HCT116 (cell line): ENCODE measurements around the gene C19orf25. TPM values are rescaled to one million over a fixed set of nuclear protein-coding genes. Genes with fewer than 3 reads are reported as not detected.

Source experiments
- ATAC-seq: fragments of 200-7000 bp; cut with Tn5 transposase; 2 replicates; pipeline ENCODE4 v1.9.1; 2020; ENCODE audit warnings: mild to moderate bottlenecking, moderate library complexity
- BruUV-seq: library from RNA; stranded (reverse); fragments of 400-500 nt; replicated peaks from 2 replicates; lab custom pipeline; 2021; lab: Mats Ljungman, UMichigan
- CTCF ChIA-PET: fragments of 300-600 bp; sonication (Branson Sonifier 250); formaldehyde crosslinking; loops from one replicate; lab custom pipeline; 2021; ENCODE audit warnings: antibody characterized with exemption; lab: Charles Lee
- POLR2A ChIA-PET: fragments of 300-600, 350-600 bp; sonication (Branson Sonifier 250); formaldehyde crosslinking; loops from one replicate; lab custom pipeline; 2021; ENCODE audit warnings: antibody characterized with exemption; lab: Charles Lee
- RAD21 ChIA-PET, 2 experiments: fragments of 300-600 bp; sonication (Branson Sonifier 250); formaldehyde crosslinking; loops; one replicate each; lab custom pipeline; 2023; ENCODE audit warnings: low total read pairs in 2 of 2; ENCODE audit not compliant: uncharacterized antibody in 2 of 2, unreplicated experiment in 2 of 2, low non-redundant PET in 1 of 2; lab: Charles Lee
- DNase-seq: peaks from one replicate; pipeline ENCODE4 v3.0.0-alpha.2; 2010; ENCODE audit warnings: low read depth, low spot score
- H2AFZ ChIP-seq: fragments of 200-600 bp; shearing (Covaris generic), sonication (generic); 2 replicates; pipeline ENCODE4 v1.6.1; 2017; ENCODE audit warnings: low read depth, mixed run types, mixed read lengths, antibody characterized with exemption, low read length; ENCODE audit not compliant: poor library complexity, severe bottlenecking
- H3K27ac ChIP-seq: 2 replicates; pipeline ENCODE4 v1.5.1; 2012; ENCODE audit warnings: low read depth, low read length
- H3K27me3 ChIP-seq: fragments of 200-600 bp; sonication (generic); 2 replicates; pipeline ENCODE4 v1.6.1; 2016; ENCODE audit warnings: mixed run types, low read length, mixed read lengths; ENCODE audit not compliant: insufficient read depth
- H3K36me3 ChIP-seq, 2 experiments: fragments of 200-500 bp in 1 of 2; fragments of 200-600 bp in 1 of 2; sonication (Bioruptor generic) in 1 of 2; sonication (generic) in 1 of 2; 2 replicates each; pipeline versions ENCODE4 v1.5.1 to v1.6.1; 2014 to 2016; ENCODE audit warnings: low read length in 2 of 2, inconsistent platforms in 1 of 2, mixed read lengths in 1 of 2, mixed run types in 1 of 2; ENCODE audit not compliant: insufficient read depth in 2 of 2, control insufficient read depth in 1 of 2
- H3K4me1 ChIP-seq, 2 experiments: fragments of 200-600 bp in 1 of 2; sonication (generic) in 1 of 2; 2 replicates each; pipeline versions ENCODE4 v1.5.1 to v1.6.1; 2012 to 2017; ENCODE audit warnings: low read length in 2 of 2, inconsistent platforms in 1 of 2, mild to moderate bottlenecking in 1 of 2, mixed read lengths in 1 of 2, mixed run types in 1 of 2, moderate library complexity in 1 of 2; ENCODE audit not compliant: insufficient read depth in 2 of 2, control insufficient read depth in 1 of 2
- H3K4me2 ChIP-seq: fragments of 200-600 bp; sonication (generic); 2 replicates; pipeline ENCODE4 v1.6.1; 2017; ENCODE audit warnings: mixed run types, low read length, mixed read lengths
- H3K4me3 ChIP-seq, 2 experiments: fragments of 200-600 bp in 1 of 2; sonication (generic) in 1 of 2; replicated peaks in 1 of 2; 2 replicates each; pipeline ENCODE4 v1.5.1; 2011 to 2016; ENCODE audit warnings: low read length in 2 of 2, control low read depth in 1 of 2, low read depth in 1 of 2, mild to moderate bottlenecking in 1 of 2, mixed read lengths in 1 of 2, mixed run types in 1 of 2
- H3K79me2 ChIP-seq: fragments of 200-600 bp; sonication (generic); 2 replicates; pipeline ENCODE4 v1.6.1; 2017; ENCODE audit warnings: mild to moderate bottlenecking, mixed run types, low read length, moderate library complexity, mixed read lengths; ENCODE audit not compliant: insufficient read depth
- H3K9ac ChIP-seq: fragments of 200-600 bp; sonication (generic); 2 replicates; pipeline ENCODE4 v1.6.1; 2016; ENCODE audit warnings: low read length, mixed read lengths
- H3K9me2 ChIP-seq: fragments of 200-600 bp; sonication (generic), shearing (Covaris generic); 2 replicates; pipeline ENCODE4 v1.6.1; 2017; ENCODE audit warnings: mixed run types, mild to moderate bottlenecking, moderate library complexity; ENCODE audit not compliant: insufficient read depth
- H3K9me3 ChIP-seq, 2 experiments: fragments of 200-500 bp in 1 of 2; fragments of 200-600 bp in 1 of 2; sonication (Bioruptor generic) in 1 of 2; sonication (generic) in 1 of 2; 2 replicates each; pipeline ENCODE4 v1.6.1; 2014 to 2017; ENCODE audit warnings: low read length in 2 of 2, mixed read lengths in 2 of 2, inconsistent platforms in 1 of 2, low read depth in 1 of 2, mild to moderate bottlenecking in 1 of 2, mixed run types in 1 of 2, moderate library complexity in 1 of 2; ENCODE audit not compliant: control insufficient read depth in 1 of 2, insufficient read depth in 1 of 2
- H4K20me1 ChIP-seq: fragments of 200-600 bp; sonication (generic), shearing (Covaris generic); 2 replicates; pipeline ENCODE4 v1.6.1; 2017; ENCODE audit warnings: mixed run types, mild to moderate bottlenecking, moderate library complexity; ENCODE audit not compliant: insufficient read depth
- POLR2AphosphoS5 ChIP-seq: IDR thresholded peaks from 2 replicates; pipeline ENCODE4 v1.6.1; 2011; ENCODE audit warnings: mild to moderate bottlenecking, low read depth, low read length, moderate library complexity
- REST ChIP-seq: IDR thresholded peaks from 2 replicates; pipeline ENCODE4 v1.6.1; 2012; ENCODE audit warnings: low read depth
- SP1 ChIP-seq: IDR thresholded peaks from 2 replicates; pipeline ENCODE4 v1.6.1; 2012; ENCODE audit warnings: low read depth
- ZFX ChIP-seq: fragments of 450-650 bp; IDR thresholded peaks from 2 replicates; pipeline ENCODE4 v1.6.1; 2017
- ZNF274 ChIP-seq: fragments of 200-500 bp; sonication (Bioruptor generic); IDR thresholded peaks from 2 replicates; pipeline ENCODE4 v1.6.1; 2014; ENCODE audit warnings: mild to moderate bottlenecking, low read depth, low read length, inconsistent platforms
- intact Hi-C: fragments of 100-400 bp; cut with micrococcal nuclease; formaldehyde crosslinking; loops from 2 replicates; pipeline ENCODE4 v1.10.0; 2022
- total RNA-seq: library from RNA; stranded (reverse); gene quantifications from one replicate; pipeline ENCODE4 v1.2.1, GENCODE V29; 2021; ENCODE audit not compliant: unreplicated experiment

The C19orf25 gene
- total RNA-seq, 1 experiment from 2014 or later = 48.8 TPM

- intact Hi-C loops = no loop called here
- no TSS peak for BruUV-seq
- Histone ChIP-seq H4K20me1 (no peaks in the 10 kb centered on the region), H3K9ac (peak overlapping the region; percentile 90), H3K36me3 (no peaks in the 10 kb centered on the region), H3K27ac (peak overlapping the region; percentile 68), H3K9me3 (no peaks in the 10 kb centered on the region), H3K4me3 (peak overlapping the region; percentile 78 to 85), H3K79me2 (peaks cover 7% of the 10 kb centered on the region; the same call in 1 of the 2 replicates), H3K4me2 (peak overlapping the region; percentile 98), H3K27me3 (no peaks in the 10 kb centered on the region), H3K4me1 (peaks cover 19 to 33% of the 10 kb centered on the region in 2 experiments), H3K9me2 (no peaks in the 10 kb centered on the region), H2AFZ (no peak overlapping the region)
- ATAC-seq = no peak
- CTCF ChIA-PET = interaction anchor here (1.3 to 1.5 kb wide), 2 partner anchors 17 to 47 kb away, joined by 3 read pairs; no protein-coding TSS in a partner anchor
- TF ChIP-seq REST (no peak), ZNF274 (no peak), SP1 (no peak), POLR2AphosphoS5 (peak; percentile 81), ZFX (no peak)
- RAD21 ChIA-PET = interaction anchor here in 1 of 2 experiments (0.5 kb wide), 1 partner anchor 333 kb away, joined by 5 read pairs; no protein-coding TSS in a partner anchor
- POLR2A ChIA-PET = interaction anchor here (1.6 kb wide), 1 partner anchor 13 kb away, joined by 3 read pairs; no protein-coding TSS in a partner anchor
- no peak for DNase-seq
Observed at GRCh38 chr19:1492474-1493006, 13.5 kb upstream of the C19orf25 start.
